HG03108 (cell line): ENCODE measurements around the gene HPD.
A peak's percentile ranks its signal among the peaks of the same experiment; 100 is the strongest.
"Not testable (repeated sequence)": the region's sequence is repeated elsewhere in the genome, so short reads cannot be mapped to it uniquely, and the experiment has no call there.

ENCODE experiments used
- ATAC-seq: cut with Tn5 transposase; IDR thresholded peaks from one replicate; pipeline ENCODE4 v1.9.1; 2021; ENCODE audit warnings: moderate library complexity; ENCODE audit not compliant: unreplicated experiment

The HPD gene

DNA sequence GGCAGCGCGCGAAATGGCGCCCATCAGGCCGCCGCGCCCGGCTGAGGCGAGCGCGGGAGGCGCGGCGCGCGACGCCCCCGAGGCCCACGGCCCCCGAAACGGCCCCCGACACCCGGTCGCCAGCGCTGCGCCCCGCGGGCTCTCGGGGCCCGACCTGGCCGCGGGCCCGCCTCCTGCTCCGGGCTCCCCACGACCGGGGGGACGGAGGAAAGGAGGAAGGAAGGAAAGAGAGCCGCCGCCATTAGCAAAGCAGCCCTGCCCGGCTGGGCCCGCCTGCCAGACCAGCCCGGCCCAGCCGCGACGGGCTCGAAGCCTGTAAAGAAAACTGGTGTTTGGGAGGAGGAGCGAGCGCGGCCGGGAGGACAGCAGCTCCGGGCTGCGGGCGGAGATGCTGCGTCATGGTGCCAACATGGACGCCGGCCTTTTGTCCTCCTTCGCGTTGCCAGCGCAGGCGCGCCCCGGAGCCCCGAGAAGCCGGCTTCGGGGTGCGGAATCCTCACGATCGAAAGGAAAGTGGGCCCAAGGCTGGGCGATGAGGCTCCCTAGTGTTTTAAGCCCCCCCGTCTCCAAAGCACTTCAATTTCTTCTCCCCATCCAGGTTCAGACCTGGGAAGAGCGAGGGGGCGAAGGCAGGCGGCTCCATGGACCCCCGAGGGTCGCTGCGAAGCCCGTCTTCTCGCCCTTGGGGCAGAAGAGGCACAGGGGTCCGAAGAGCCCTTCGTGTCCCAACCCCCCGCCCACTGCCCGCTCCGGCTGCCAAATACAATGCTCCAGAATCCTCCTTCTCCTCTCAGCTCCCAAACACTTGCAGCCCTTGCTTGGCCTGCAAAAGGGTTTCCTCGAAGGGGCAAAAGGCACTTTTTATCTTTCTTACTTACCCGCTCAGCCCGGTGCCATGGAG, 57.7 kb downstream of the HPD start:
- no peak for ATAC-seq

DNA sequence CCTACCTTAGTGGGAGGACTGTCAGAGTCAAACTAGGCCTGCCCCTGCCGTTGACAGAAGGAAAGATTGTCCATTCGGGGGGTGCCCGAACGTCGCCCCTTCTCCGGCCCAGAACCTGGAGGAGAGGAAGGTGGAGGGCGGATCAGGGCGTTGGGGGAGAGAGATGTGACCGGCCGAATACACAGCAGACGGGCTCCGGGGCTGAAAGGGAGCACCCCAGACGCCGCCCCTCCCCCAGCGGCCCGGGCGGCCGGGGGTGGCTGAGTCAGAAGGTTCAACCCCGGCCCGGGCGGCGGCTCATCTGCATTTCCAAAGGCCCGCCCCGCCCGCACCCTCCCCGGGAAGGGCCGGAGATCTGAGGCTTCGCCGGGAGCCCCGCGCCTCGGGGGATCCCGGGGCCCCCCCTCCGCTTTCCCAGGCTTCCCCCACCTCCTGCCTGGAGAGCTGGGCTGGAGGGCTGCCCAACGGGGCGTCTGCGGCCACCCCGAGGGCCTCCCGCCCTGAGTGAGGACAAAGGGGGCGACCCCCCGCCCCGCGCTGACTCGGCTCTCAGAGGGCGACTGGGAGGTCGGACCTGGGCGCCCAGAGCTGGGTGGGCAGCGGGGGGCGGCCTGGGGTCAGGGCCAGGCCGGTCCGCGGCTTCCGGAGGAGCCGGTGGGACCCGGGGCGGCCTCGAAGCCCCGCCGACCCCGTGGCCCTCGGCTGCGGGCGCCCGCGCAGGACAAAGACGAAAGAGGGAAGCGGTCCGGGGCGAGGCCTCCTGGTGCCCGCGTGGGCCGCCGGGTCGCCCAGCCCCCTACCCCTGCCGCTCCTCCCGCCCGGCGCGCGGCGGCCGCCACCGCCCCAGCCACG, 58.6 kb downstream of the HPD start:
- ATAC-seq = no peak

DNA sequence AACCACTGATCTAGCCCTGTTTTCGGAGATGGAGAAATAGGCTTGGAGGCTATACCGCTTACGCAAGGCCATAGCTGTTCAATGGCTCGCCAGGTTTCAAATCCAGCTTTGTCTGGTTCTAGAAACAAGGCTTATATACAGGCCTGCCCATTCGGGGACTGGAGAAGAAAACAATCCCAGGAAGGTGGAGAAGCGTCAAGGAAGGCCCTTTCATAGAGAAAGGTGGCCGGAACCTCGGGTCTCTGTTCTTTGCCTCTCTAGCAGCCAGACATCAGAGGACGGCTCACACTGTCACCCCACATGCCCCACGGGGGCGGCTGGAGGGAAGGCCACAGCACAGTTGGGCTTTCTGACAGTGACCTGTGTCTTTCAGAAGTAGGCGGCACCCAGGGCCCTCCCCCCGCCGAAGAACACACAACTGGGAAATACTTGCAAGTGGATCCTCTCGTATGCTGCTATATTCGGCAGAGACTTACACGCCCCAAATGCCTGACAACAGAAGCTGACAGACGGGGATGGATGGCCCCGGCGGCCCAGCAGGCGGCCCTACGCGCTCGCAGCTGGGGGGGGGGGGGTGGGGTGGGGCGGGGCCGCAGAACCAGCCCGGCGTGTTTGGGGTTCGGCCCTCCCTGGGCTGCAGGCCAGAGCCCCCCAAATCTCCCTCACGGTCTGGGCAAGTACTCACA, 59.4 kb downstream of the HPD start:
- ATAC-seq = no peak

DNA sequence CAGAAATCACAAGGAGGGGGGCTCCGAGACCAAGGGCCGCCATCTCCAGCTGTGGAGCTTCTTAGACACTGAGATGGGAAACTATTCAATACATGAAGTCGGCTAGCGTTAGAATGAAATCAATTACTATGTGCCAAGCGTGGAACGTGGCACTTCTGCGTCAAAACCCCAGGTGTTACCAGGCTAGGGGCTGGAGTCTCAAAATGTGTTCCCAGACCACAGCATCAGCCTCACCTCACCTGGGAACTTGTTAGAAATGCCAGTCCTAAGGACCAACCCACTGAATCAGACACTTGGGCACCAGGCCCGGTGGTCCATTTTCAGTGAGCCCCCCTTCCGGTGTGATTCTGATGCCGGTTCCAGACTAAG, 59.9 kb downstream of the HPD start:
- no peak for ATAC-seq

DNA sequence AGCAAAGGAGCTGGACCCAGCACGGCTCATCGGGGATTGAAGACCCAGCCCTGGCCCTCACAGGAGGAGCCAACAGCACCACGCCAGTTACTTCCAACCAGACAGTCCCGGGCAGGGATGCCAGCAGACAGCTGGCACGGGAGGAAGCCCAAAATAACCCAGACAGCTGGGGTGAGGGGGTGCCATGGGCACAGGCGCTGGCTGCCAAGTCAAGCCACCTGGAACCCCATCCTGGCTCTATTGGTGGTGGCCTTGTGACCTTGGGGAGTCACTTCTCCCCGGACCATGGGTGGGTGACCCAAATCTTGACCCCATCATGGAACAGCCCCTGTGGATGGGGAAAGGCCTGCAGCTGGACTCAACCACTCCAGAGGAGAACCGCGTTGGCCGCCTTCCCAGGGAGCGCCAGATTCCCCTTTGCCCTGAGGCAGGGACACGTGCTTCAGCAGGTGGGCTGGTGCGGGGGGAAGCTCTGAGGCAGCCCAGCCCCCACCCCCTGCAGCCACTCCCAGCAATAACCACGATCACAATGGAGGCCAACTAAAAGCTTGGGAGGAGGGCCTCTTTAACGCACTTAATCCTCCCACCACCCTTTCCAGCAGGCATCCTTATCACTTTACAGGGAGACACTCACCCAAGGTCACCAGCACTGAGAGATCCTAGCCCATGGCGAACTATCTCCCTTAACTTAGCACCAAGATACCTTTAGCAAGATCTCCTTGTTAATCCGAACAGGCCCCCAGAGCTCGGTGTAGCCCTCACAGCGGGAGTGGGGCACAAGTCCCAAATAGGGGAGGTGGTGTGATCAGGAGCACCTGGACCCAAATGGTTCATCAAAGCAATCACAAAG, 60.5 kb downstream of the HPD start:
- ATAC-seq = no peak

DNA sequence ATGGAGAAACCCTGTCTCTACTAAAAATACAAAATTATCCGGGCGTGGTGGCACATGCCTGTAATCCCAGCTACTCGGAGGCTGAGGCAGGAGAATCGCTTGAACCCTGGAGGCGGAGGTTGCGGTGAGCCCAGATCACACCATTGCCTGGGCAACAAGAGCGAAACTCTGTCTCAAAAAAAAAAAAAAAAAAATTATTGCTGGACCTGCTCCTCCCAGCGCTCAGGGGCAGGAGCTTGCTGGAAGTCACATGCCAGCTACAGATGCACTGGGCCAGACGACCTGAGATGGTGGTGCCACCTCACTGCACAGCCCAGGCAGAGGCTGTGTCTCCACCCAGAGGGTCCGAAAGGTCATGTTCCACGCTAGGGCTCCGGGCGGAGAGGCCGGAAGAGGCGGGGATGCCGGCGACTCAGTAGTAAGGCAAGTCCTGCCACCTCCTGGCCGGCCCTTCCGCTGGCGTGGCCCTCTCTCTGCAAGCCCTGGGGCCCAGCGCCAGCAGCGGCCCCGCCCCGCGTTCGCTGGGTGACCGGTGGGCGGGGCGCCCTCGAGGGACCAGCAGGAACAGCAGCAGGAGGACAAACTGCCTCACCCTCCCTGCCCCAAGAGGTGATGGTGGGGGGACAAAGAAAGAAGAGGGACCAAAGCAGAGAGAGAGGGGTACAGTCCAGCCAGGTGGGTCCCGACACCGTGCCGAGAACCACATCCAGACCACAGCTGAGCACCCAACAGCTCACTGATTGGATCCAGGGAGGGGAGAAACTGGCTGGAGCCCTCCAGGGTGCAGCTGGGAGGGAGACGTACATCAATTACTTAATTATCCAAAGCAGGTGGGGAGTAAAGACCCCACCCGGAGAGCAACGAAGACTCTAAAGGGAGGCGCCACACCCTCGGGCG, 61.6 kb downstream of the HPD start:
- ATAC-seq = no peak

DNA sequence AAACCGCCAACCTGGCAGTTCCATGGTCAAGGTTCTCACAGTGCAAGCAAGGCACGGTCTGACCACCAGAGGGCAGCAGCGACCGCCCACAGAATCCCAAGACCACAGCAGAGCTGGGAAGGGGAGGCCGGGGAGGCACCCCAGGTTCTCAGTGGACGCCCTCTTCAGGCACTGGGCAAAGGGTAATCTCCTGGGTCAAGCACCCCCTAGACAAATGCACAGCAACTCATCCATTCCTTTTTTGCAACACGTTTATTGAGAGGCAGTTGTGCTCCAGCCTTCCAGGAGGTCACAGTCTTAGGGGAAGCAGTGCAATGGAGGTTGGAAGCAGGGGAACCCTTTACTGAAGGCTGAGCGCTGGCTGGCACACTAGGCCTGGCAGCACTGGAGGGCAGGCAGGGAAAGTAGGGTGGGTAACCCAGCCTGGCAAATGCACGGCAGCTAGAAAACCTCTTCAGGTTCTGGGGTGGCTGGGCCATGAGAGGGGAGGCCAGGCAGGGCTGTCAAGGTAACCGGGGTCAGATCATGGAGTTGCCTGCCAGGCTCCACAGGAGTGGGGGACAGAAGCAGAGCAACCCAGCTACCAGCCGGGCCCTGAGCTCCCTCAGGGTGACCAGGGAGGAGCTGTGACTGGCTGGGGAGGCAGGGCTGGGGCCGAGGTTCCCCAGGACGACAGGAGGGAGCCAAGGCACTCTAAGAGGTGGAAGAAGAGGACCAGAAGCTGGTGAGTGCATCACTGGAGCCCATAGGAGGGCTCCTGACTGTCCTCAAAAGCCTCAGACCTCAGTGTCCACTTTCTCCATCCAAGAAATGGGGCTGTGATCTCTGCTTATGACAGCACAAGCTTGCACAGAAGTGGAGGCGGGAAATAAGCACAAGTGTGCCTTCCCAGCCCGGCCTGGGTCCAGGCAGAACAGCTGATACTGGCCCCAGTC, 63.4 kb downstream of the HPD start:
- ATAC-seq = no peak

DNA sequence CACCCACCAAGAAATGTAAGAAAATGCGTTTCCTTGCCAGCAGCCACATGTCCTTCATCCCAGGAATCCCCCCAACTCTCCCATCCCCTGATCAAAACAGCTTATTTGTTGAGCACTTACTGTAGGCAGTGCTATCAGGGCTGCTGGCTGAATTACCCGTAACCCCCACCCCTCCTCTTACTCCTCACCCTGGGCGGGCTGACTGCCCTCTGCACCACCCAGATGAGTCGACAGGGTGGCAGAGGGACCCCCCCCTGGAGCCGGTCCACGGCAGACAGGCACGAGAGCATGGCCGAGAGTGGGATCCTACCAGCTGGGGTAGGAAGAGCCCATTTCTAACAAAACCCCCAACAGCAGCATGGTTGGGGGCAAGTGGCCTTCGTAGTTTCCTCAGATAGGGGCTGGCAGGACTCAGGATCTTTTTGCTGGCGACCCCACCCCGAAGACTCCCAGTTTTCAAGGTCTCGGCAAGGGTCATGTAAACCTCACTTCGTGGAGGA, 64.1 kb downstream of the HPD start:
- no peak for ATAC-seq

DNA sequence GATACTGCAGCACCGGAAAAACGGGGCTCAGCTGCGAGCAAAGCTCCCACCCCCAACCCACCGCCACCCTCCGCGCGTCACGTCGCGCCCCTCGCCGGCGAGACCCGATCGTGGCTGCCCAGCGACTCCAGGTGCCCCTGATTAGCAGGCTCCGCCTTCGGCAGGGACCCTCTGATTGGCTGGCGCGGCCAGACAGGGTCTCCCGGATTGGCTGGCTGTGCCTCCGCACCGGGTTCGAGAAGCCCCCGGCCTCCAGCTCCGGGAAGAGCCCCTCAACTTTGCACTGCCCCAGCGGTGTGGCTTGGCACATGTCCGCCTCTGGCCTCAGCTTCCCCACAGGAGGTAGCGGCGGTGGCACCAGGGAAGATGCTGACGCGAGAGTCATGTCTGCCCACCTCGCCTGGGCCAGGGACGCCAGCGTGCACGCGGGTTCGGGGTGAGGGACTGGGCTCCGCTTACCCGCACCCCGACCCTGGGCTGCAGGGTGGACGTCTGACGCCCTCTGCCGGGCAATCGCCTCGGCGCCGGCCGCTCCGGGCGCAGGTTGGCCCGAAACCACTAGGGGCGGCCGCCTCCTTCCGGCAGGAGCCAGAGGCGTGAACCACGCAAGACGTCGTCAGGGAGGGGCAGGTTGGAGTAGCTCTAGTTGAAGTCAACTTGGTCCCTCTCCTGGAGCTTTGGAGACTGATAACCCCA, 64.7 kb downstream of the HPD start:
- ATAC-seq = peak; percentile 46

DNA sequence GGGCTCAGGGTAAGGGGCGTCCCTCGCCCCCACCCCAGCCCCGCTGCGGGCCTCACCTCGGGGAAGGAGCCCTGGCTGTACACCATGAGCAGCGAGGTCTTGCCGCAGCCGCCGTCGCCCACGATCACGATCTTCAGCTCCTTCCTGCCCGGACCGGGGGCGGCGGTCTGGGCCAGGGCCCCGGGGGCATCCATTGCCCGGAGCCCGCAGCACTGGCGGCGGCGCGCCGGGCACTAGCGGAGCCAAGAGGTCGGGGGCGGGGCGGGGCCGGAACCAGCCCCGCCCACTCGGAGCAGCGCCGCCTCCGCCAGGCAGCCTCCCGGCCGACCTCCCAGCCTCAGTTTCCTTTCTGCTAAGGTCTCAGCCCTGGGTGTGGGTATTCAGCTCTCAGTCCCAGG, 65.2 kb downstream of the HPD start, which contains the start of gene RHOF:
Gene RHOF, minus strand, starts transcription at position 249 of the 398 bp plus-strand sequence. Its CDS starts 55 bp downstream, at position 194.
- peak; percentile 14 for ATAC-seq

DNA sequence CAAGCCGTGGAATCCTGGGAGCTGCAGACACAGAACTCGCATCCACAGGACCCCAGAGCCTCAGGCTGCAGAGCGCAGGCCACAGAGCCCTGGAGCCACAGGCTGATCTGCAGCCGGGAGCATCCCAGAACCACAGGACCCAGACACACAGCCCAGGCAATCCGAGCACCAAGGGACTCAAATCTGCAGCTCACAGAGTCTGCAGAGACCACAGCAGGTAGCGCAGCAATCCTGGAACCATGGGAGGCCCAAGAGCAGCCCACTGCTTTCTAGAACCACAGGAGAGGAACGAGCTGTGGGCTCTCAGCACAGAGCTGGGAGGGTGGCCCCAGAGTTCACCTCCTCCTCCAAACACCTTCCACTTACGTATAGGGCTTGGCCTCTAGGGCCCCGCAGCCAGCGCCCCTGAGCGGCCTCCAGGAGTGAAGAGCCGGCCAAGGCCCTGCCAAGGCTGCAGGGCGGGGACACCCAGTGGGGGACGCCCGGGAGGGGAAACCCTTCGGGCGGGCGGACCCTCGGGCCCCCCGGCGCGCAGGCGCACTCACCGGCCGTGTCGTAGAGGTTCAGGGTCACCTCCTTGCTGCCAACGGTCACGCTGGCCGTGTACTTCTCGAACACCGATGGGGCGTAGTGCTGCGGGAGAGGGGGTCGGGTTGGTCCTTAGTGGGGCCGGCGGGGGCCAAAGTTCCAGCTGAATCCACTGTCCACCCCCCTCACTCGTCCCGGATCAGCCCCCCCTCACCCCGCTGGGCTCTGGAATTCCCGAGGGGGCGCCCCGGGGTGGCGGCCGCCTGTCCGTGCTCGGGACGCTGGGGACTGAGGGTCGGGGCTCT, 65.8 kb downstream of the HPD start:
- no peak for ATAC-seq

DNA sequence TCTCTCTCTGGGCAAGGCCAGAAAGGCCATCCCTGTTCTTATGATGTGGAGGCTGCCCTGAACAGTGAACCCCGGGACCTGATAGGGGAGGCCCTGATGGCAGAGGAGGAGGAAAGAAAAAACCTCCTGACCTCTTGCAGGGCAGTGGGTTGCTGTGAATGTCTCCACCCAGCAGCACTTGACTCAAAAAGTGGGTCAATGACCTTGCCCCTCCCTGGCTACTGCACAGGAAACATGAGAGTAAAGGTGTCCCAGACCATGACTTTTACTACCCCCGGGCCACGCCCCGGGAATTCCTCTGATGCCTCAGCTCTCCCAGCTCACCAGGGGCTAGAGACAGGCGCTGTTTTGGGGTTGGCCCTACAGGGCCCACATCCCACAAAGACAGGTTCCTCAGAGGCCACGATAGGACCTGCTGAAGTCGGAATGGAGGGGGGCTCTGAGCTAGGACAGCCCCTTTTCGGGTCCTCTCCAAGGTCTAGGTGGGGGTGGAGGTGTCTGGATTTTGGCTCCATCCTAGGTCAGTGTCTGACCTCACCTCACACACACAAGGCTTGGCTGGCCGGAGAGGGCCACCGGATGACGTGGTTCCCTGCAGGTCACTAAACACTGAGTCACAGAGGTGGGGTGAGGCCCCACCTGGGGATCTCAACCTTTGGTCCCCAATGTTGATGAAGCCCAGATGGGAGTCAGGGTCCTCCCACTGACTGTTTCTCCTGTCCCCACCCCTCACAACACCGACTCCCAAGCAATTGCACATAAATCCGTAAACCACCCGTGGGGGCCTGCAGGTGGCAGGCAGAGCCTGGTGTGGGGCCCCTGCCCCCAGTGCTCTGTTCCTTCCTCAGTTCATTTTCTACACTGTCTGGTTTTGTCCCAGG, 66.7 kb downstream of the HPD start:
- ATAC-seq = no peak

DNA sequence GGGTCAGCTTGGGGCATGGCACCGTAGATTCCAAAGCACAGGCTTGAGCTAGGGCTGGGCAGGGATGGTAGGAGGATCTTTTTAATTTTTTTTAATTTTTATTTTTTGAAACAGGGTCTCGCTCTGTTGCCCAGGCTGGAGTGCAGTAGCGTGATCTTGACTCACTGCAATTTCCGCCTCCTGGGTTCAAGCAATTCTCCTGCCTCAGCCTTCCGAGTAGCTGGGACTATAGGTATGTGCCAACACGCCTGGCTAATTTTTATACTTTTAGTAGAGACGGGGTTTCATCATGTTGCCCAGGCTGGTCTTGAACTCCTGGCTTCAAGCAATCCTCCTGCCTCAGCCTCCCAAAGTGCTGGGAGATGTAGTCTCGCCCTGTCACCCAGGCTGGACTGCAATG, 67.9 kb downstream of the HPD start:
- ATAC-seq = not testable (repeated sequence)

DNA sequence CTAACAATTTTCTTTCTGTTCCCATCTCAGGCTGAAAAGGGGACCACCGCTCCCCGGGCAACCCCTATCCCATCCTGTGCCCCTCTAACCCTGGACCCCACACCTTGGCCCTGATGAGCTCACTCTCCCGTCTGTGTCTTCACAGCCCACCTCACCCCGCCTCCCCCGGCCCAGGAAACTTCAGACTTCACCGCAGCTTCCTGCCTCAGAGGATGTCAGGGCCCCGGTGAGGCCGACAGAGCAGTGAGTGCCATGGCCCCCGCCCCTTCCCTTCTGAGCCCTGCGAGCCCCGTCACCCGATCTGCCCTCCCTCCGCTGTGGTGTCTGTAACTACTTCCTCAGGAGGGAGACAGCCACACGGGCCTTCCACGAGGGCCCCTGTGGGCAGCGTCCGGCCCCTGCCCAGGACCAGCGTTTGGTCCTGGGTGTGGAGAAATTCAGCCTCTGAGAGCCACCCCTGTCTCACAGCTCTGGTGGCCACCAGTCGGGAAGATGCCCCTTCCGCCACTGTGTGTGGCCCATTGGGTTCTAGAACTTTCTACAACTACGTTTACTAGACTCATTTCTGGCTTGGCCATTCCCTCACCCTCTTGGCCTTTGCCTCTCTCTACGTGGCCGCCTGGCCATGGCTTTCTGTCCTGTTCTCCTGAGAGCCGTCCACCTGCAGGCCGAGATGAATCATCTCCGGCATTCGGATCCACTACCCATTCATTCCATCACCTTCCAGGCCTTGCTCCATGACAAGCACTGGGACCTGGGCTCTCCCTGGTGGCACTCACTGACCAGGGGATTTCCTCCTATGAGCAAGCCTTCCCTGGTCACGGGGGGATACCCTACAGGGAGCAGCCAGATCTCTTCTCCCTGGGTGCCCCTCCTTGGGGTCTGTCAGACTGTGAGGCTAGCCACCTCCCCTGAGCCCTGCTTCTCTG, 68.6 kb downstream of the HPD start:
- peak; percentile 32 for ATAC-seq
